IMR-90 (cell line): Measurements from ENCODE around the gene TNNT1.

Experiments used
- MAFK ChIP-seq: IDR thresholded peaks from 2 replicates; pipeline ENCODE4 v1.6.1; 2012; ENCODE audit warnings: low read depth, low read length, improper control_type of control experiment
- POLR2A ChIP-seq: IDR thresholded peaks from 2 replicates; pipeline ENCODE4 v1.6.1; 2012; ENCODE audit warnings: mild to moderate bottlenecking, low read depth, low read length
- RAD21 ChIP-seq: IDR thresholded peaks from 2 replicates; pipeline ENCODE4 v1.6.1; 2012; ENCODE audit warnings: low read length, improper control_type of control experiment
- RCOR1 ChIP-seq: IDR thresholded peaks from 2 replicates; pipeline ENCODE4 v1.6.1; 2012; ENCODE audit warnings: mild to moderate bottlenecking, low read length, improper control_type of control experiment; ENCODE audit not compliant: insufficient replicate concordance
- SMC3 ChIP-seq: fragments of 150-350 bp; IDR thresholded peaks from 2 replicates; pipeline ENCODE4 v1.6.1; 2016; ENCODE audit warnings: low read depth, mild to moderate bottlenecking, antibody characterized with exemption, low read length, moderate library complexity
- TF ChIP-seq, protein P1 (sequence below): conservative IDR thresholded peaks from 2 replicates; pipeline ENCODE4 v1.5.1; 2012; ENCODE audit warnings: mild to moderate bottlenecking, low read depth, low read length, improper control_type of control experiment
- TF ChIP-seq, protein P2 (sequence below): fragments of 150-350 bp; IDR thresholded peaks from 2 replicates; pipeline ENCODE4 v1.6.1; 2016; ENCODE audit warnings: low read depth, mild to moderate bottlenecking, low read length, moderate library complexity, borderline replicate concordance
- TF ChIP-seq, protein P3 (sequence below): fragments of 150-350 bp; IDR thresholded peaks from 2 replicates; pipeline ENCODE4 v1.6.1; 2017; ENCODE audit warnings: mild to moderate bottlenecking, antibody characterized with exemption, low read length, low read depth

DNA sequence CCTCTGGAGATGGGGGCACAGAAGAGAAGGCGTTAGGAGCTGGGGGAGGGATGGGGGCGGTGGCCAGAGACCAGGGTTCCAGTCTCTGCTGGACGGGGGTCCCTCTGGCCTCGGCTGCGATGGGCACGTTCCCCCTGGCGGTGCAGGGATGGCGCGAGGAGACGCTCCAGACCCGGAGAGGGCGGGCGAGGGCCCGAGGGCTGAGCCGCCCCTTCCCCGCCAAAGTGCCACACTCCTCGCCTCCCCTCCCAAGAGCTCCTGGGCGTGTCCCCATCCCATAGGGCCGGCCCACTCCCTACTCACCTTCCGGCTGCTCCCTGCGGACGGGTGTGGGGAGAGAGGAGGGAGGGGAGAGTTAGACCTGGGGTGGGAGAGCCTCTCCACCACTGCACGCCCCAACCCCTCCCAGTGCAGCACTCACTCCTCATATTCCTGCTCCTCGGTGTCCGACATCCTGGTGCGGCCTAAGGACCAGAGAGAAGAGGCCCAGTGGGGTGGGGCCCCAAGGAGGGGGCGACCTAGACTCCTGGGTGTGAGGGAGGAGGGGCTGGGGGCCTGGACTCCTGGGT is 2.2 kb downstream of the TNNT1 start:
- TF ChIP-seq, protein P1, sequence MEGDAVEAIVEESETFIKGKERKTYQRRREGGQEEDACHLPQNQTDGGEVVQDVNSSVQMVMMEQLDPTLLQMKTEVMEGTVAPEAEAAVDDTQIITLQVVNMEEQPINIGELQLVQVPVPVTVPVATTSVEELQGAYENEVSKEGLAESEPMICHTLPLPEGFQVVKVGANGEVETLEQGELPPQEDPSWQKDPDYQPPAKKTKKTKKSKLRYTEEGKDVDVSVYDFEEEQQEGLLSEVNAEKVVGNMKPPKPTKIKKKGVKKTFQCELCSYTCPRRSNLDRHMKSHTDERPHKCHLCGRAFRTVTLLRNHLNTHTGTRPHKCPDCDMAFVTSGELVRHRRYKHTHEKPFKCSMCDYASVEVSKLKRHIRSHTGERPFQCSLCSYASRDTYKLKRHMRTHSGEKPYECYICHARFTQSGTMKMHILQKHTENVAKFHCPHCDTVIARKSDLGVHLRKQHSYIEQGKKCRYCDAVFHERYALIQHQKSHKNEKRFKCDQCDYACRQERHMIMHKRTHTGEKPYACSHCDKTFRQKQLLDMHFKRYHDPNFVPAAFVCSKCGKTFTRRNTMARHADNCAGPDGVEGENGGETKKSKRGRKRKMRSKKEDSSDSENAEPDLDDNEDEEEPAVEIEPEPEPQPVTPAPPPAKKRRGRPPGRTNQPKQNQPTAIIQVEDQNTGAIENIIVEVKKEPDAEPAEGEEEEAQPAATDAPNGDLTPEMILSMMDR: no peak
- TF ChIP-seq, protein P2, sequence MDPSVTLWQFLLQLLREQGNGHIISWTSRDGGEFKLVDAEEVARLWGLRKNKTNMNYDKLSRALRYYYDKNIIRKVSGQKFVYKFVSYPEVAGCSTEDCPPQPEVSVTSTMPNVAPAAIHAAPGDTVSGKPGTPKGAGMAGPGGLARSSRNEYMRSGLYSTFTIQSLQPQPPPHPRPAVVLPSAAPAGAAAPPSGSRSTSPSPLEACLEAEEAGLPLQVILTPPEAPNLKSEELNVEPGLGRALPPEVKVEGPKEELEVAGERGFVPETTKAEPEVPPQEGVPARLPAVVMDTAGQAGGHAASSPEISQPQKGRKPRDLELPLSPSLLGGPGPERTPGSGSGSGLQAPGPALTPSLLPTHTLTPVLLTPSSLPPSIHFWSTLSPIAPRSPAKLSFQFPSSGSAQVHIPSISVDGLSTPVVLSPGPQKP: no peak
- no peak for TF ChIP-seq POLR2A
- TF ChIP-seq RCOR1: no peak
- TF ChIP-seq, protein P3, sequence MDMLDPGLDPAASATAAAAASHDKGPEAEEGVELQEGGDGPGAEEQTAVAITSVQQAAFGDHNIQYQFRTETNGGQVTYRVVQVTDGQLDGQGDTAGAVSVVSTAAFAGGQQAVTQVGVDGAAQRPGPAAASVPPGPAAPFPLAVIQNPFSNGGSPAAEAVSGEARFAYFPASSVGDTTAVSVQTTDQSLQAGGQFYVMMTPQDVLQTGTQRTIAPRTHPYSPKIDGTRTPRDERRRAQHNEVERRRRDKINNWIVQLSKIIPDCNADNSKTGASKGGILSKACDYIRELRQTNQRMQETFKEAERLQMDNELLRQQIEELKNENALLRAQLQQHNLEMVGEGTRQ: no peak
- TF ChIP-seq MAFK: no peak
- no peak for TF ChIP-seq RAD21
- no peak for TF ChIP-seq SMC3
